ENCODE data around the gene FAM174B.
A peak's percentile ranks its signal among the peaks of the same experiment; 100 is the strongest.

Gene FAM174B

DNA sequence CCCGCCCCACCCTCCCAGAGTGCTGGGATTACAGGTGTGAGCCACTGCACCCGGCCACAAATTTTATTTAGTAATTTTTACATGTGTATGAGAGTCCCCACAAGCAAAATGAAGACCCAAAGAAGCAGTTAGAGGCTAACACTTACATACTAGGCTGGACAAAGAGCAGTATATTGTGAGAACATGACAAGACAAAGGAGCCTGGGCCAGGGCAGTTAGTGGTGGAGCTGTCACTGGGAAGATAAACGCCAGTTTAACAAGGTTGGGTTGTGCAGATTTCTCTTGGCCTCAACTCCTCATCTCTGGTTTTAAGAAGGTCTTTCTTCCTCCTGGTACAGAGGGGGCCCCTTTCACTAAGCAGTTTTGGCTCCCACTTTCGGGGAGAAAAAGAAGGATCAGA, 19.9 kb upstream of the FAM174B start:
- WGBS = 89% methylated on average over 4 of the region's 4 CpGs
- Histone ChIP-seq H3K27me3 (ENCODE audit: insufficient read depth, low read length) (peaks cover 36% of the 10 kb centered on the region), H3K27ac (ENCODE audit: low read depth, low read length) (no peak overlapping the region)

DNA sequence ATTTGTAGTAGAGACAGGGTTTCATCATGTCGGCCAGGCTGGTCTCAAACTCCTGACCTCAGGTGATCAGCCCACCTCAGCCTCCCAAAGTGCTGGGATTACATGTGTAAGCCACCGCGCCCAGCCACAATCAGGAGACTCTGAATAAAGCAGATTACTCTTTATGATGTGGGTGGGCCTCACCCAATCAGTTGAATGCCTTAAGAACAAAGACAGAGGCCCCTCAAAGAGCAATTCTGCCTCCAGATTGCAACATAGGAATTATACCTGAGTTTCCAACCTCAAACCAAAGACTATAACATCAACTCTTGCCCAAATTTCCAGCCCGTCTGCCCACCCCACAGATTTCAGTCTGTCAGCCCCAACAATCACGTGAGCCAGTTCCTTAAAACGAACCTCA, 18.8 kb upstream of the FAM174B start:
- WGBS = 89% methylated on average over 6 of the region's 6 CpGs
- no peaks in the 10 kb centered on the region for H3K36me3 ChIP-seq (ENCODE audit: insufficient read depth, low read length)
- H3K4me1 ChIP-seq (ENCODE audit: insufficient read depth, low read length) = peaks cover 4% of the 10 kb centered on the region; the same call in 1 of the 2 replicates
- no peaks in the 10 kb centered on the region for H3K9me3 ChIP-seq (ENCODE audit: insufficient read depth, low read depth, low read length)
- no peak overlapping the region for H3K27ac ChIP-seq (ENCODE audit: low read depth, low read length)
- peaks cover 42% of the 10 kb centered on the region for H3K27me3 ChIP-seq (ENCODE audit: insufficient read depth, low read length)
- no peak overlapping the region for H3K9ac ChIP-seq (ENCODE audit: low read depth, low read length)
- H3K4me3 ChIP-seq (ENCODE audit: low read length) = no peak overlapping the region

More for the DNA sequence above, 19.9 kb upstream of the FAM174B start:
- Histone ChIP-seq H3K4me3 (ENCODE audit: low read length) (no peak overlapping the region), H3K9me3 (ENCODE audit: insufficient read depth, low read depth, low read length) (no peaks in the 10 kb centered on the region), H3K9ac (ENCODE audit: low read depth, low read length) (no peak overlapping the region), H3K4me1 (ENCODE audit: insufficient read depth, low read length) (no peaks in the 10 kb centered on the region), H3K36me3 (ENCODE audit: insufficient read depth, low read length) (no peaks in the 10 kb centered on the region)

DNA sequence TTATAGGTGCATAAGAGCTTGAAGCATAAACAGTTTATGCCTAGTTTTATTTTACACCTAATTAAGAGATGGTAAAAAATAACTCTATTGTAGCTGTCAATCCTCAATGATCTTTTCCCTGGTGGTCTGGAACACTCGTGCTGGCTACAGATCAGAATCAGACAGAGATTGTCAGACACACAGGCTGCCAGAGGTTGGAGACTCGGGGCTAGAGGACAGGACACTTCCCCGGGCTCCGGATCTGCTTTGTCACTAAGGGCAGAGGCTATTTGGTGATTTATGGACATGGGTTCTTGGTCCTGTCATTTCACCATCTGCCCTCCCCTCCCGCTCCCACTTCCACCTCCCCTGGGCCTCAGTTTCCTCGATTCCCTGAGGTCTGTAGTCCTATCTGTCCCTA, 16.5 kb upstream of the FAM174B start:
- H3K4me3 ChIP-seq (ENCODE audit: low read length) = no peak overlapping the region
- H3K4me1 ChIP-seq (ENCODE audit: insufficient read depth, low read length) = peaks cover 22% of the 10 kb centered on the region
- no peak overlapping the region for H3K9ac ChIP-seq (ENCODE audit: low read depth, low read length)
- H3K27ac ChIP-seq (ENCODE audit: low read depth, low read length) = no peak overlapping the region
- H3K9me3 ChIP-seq (ENCODE audit: insufficient read depth, low read depth, low read length) = no peaks in the 10 kb centered on the region
- no peaks in the 10 kb centered on the region for H3K36me3 ChIP-seq (ENCODE audit: insufficient read depth, low read length)
- peaks cover 59% of the 10 kb centered on the region for H3K27me3 ChIP-seq (ENCODE audit: insufficient read depth, low read length)
- 86% methylated on average over 6 of the region's 6 CpGs for whole genome bisulfite sequencing

DNA sequence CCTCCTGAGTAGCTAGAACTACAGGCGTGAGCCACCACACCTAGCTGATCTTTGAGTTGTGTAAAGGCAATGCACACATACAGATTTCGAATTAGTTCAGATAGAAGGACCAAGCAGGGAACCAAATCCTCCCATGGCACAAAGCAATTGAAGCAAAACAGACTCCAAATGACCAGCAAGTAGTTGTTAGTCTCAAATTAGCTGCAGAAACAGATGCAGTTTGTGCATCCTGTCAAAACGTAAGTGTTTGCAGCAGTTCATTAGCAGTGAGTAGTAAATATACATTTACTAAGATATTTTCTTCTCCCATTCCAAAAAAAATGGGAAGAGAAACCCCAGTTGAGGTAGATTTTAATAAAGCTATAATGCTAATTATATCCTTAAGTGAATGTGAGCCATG, 15.8 kb upstream of the FAM174B start:
- WGBS = 85% methylated on average over 2 of the region's 3 CpGs
- peaks cover 25% of the 10 kb centered on the region for H3K4me1 ChIP-seq (ENCODE audit: insufficient read depth, low read length)
- no peaks in the 10 kb centered on the region for H3K9me3 ChIP-seq (ENCODE audit: insufficient read depth, low read depth, low read length)
- no peak overlapping the region for H3K9ac ChIP-seq (ENCODE audit: low read depth, low read length)
- H3K27ac ChIP-seq (ENCODE audit: low read depth, low read length) = no peak overlapping the region
- H3K36me3 ChIP-seq (ENCODE audit: insufficient read depth, low read length) = no peaks in the 10 kb centered on the region
- H3K27me3 ChIP-seq (ENCODE audit: insufficient read depth, low read length) = peaks cover 59% of the 10 kb centered on the region
- no peak overlapping the region for H3K4me3 ChIP-seq (ENCODE audit: low read length)

DNA sequence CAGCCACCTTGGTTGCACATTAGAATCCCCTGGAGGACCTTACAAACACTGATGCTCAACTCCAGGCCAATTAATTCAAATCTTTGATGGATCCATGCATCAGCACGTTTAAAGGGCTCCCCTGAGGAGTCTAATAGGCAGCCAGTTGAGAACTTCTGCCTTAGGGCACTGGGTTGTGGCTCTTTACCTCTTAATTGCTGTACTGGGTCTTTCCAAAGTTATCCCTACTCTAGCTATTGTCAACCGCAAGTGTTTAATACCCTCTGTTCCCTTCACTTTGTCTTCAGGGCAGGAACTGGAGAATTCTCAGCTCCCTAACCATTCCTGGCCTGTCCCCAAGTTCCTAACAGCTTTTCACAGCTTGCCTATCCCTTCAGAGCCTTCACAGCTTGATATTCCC, 15.0 kb upstream of the FAM174B start:
- Histone ChIP-seq H3K27me3 (ENCODE audit: insufficient read depth, low read length) (peaks cover 59% of the 10 kb centered on the region), H3K9ac (ENCODE audit: low read depth, low read length) (no peak overlapping the region), H3K36me3 (ENCODE audit: insufficient read depth, low read length) (no peaks in the 10 kb centered on the region), H3K27ac (ENCODE audit: low read depth, low read length) (no peak overlapping the region), H3K4me3 (ENCODE audit: low read length) (no peak overlapping the region), H3K4me1 (ENCODE audit: insufficient read depth, low read length) (peaks cover 25% of the 10 kb centered on the region), H3K9me3 (ENCODE audit: insufficient read depth, low read depth, low read length) (no peaks in the 10 kb centered on the region)
- WGBS = 31% methylated on average over 2 of the region's 2 CpGs

GRCh38 chr15:92669432-92669831, 13.9 kb upstream of the FAM174B start:
- Histone ChIP-seq H3K4me3 (ENCODE audit: low read length) (no peak overlapping the region), H3K9ac (ENCODE audit: low read depth, low read length) (no peak overlapping the region), H3K36me3 (ENCODE audit: insufficient read depth, low read length) (no peaks in the 10 kb centered on the region), H3K4me1 (ENCODE audit: insufficient read depth, low read length) (peaks cover 36% of the 10 kb centered on the region), H3K9me3 (ENCODE audit: insufficient read depth, low read depth, low read length) (no peaks in the 10 kb centered on the region), H3K27ac (ENCODE audit: low read depth, low read length) (no peak overlapping the region), H3K27me3 (ENCODE audit: insufficient read depth, low read length) (peaks cover 54% of the 10 kb centered on the region)
- 59% methylated on average over 2 of the region's 2 CpGs for WGBS

GRCh38 chr15:92668620-92669019, 13.0 kb upstream of the FAM174B start:
- Histone ChIP-seq H3K9ac (ENCODE audit: low read depth, low read length) (no peak overlapping the region), H3K9me3 (ENCODE audit: insufficient read depth, low read depth, low read length) (no peaks in the 10 kb centered on the region), H3K27ac (ENCODE audit: low read depth, low read length) (no peak overlapping the region), H3K4me3 (ENCODE audit: low read length) (no peak overlapping the region), H3K36me3 (ENCODE audit: insufficient read depth, low read length) (no peaks in the 10 kb centered on the region), H3K27me3 (ENCODE audit: insufficient read depth, low read length) (peaks cover 50% of the 10 kb centered on the region), H3K4me1 (ENCODE audit: insufficient read depth, low read length) (peaks cover 39% of the 10 kb centered on the region)
- 85% methylated on average over 2 of the region's 3 CpGs for WGBS

DNA sequence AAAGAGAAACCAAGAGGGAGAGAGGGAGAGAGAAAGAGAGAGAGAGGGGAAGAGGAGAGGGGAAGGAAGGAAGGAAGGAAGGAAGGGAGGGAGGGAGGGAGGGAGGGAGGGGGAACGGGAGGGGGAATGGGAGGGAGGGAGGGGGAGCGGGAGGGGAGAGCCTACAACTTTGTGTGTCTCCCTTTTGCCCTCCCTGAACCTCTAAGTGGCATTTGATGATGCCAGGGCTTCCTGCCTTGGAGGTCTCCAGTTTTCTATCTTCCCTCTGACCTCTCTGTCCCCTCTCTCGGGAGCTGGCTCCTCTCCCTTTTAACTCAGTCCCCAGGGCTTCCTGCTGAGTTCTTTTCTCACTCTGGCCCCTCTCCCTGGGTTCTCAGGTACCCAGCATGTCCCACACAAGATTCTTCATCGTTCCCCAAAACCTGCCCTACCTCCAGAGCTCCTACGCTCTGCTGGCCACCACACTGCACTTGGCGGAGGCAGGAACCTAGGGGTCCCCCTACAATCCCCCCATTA, 12.5 kb upstream of the FAM174B start:
- Histone ChIP-seq H3K9ac (ENCODE audit: low read depth, low read length) (no peak overlapping the region), H3K4me1 (ENCODE audit: insufficient read depth, low read length) (peaks cover 39% of the 10 kb centered on the region), H3K9me3 (ENCODE audit: insufficient read depth, low read depth, low read length) (no peaks in the 10 kb centered on the region), H3K4me3 (ENCODE audit: low read length) (0 out of 2 replicates have a peak overlapping the region, but pooled peaks have one; percentile 13), H3K27ac (ENCODE audit: low read depth, low read length) (no peak overlapping the region), H3K36me3 (ENCODE audit: insufficient read depth, low read length) (no peaks in the 10 kb centered on the region), H3K27me3 (ENCODE audit: insufficient read depth, low read length) (peaks cover 44% of the 10 kb centered on the region)
- 44% methylated on average over 5 of the region's 6 CpGs for WGBS

- peak overlapping the region; percentile 13; the same call in 1 of the 2 replicates for H3K4me3 ChIP-seq (ENCODE audit: low read length)
- no peak overlapping the region for H3K27ac ChIP-seq (ENCODE audit: low read depth, low read length)
- H3K27me3 ChIP-seq (ENCODE audit: insufficient read depth, low read length) = peaks cover 37% of the 10 kb centered on the region
- H3K9me3 ChIP-seq (ENCODE audit: insufficient read depth, low read depth, low read length) = no peaks in the 10 kb centered on the region
- no peaks in the 10 kb centered on the region for H3K36me3 ChIP-seq (ENCODE audit: insufficient read depth, low read length)
- H3K4me1 ChIP-seq (ENCODE audit: insufficient read depth, low read length) = peaks cover 39% of the 10 kb centered on the region
- 24% methylated on average over 11 of the region's 13 CpGs for WGBS
- H3K9ac ChIP-seq (ENCODE audit: low read depth, low read length) = no peak overlapping the region
Observed at GRCh38 chr15:92667287-92667904, 11.8 kb upstream of the FAM174B start.

GRCh38 chr15:92666780-92667179, 11.2 kb upstream of the FAM174B start:
- Histone ChIP-seq H3K4me1 (ENCODE audit: insufficient read depth, low read length) (peaks cover 39% of the 10 kb centered on the region), H3K36me3 (ENCODE audit: insufficient read depth, low read length) (no peaks in the 10 kb centered on the region), H3K27ac (ENCODE audit: low read depth, low read length) (no peak overlapping the region), H3K9me3 (ENCODE audit: insufficient read depth, low read depth, low read length) (no peaks in the 10 kb centered on the region), H3K27me3 (ENCODE audit: insufficient read depth, low read length) (peaks cover 31% of the 10 kb centered on the region), H3K4me3 (ENCODE audit: low read length) (peak overlapping the region; percentile 13; the same call in 1 of the 2 replicates), H3K9ac (ENCODE audit: low read depth, low read length) (no peak overlapping the region)
- WGBS = 56% methylated on average over 10 of the region's 10 CpGs

DNA sequence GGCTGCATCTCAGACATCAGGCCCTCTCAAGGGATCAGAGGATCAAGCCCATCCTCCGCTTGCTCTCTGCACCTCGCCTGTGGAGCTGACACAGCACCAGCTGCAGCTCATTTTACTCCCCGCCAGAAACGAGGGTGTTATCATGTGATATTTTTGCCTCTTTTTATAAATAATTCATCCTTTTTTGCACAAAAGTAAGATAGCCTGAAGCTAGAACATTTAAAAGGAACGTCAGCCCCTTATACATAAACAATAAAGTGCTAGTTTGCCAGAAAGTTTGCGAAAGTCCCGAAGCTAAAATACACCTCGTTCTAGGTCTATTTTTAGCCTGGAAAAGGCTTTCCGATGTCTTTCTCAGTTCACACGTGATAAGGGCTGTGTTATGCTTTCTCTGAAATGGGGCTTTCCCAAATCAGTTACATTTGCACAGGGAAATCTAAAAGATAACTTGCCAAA, 9.6 kb upstream of the FAM174B start:
- no peaks in the 10 kb centered on the region for H3K9me3 ChIP-seq (ENCODE audit: insufficient read depth, low read depth, low read length)
- H3K4me1 ChIP-seq (ENCODE audit: insufficient read depth, low read length) = peaks cover 39% of the 10 kb centered on the region
- H3K9ac ChIP-seq (ENCODE audit: low read depth, low read length) = no peak overlapping the region
- H3K27me3 ChIP-seq (ENCODE audit: insufficient read depth, low read length) = peaks cover 22% of the 10 kb centered on the region
- no peak overlapping the region for H3K27ac ChIP-seq (ENCODE audit: low read depth, low read length)
- no peaks in the 10 kb centered on the region for H3K36me3 ChIP-seq (ENCODE audit: insufficient read depth, low read length)
- WGBS = 67% methylated on average over 8 of the region's 10 CpGs
- no peak overlapping the region for H3K4me3 ChIP-seq (ENCODE audit: low read length)
